Nucleus accumbens (tissue), 56 donors: Measurements from ENCODE around the gene LBX2.
A peak's percentile ranks its signal among the peaks of the same experiment; 100 is the strongest.

Source experiments
- DNase-seq, 56 donors: peaks; one replicate each; lab custom pipeline; 2025; lab: John Stamatoyannopoulos, UW

The LBX2 gene

DNA sequence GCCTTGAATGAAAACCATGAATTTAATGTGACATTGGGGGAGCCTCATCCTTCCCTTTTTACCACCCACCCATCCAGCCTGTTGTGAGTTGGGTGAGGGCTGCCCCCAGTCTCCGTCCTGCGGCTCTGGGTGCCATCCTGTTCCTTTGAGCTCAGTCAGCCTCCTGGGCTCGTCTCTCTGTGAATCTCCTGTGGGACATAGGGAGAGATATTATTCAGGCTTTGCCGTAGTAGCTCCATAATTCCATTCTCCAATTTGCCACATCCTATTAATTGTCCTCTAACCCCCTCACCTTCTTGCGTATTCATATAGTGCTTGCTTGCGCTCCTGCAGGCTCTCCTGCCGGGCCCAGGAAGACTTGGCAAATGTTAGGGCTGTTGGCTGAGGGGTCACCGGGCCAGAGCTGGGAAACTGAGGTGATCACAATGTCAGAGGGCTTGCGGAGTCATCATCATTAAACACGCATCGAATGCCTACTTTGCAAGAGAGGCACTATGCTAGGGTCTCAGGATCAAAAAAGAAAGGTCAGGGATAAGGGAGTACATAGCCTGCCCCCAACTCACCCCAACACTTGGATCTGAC, 27.3 kb upstream of the LBX2 start:
- no peak for DNase-seq

DNA sequence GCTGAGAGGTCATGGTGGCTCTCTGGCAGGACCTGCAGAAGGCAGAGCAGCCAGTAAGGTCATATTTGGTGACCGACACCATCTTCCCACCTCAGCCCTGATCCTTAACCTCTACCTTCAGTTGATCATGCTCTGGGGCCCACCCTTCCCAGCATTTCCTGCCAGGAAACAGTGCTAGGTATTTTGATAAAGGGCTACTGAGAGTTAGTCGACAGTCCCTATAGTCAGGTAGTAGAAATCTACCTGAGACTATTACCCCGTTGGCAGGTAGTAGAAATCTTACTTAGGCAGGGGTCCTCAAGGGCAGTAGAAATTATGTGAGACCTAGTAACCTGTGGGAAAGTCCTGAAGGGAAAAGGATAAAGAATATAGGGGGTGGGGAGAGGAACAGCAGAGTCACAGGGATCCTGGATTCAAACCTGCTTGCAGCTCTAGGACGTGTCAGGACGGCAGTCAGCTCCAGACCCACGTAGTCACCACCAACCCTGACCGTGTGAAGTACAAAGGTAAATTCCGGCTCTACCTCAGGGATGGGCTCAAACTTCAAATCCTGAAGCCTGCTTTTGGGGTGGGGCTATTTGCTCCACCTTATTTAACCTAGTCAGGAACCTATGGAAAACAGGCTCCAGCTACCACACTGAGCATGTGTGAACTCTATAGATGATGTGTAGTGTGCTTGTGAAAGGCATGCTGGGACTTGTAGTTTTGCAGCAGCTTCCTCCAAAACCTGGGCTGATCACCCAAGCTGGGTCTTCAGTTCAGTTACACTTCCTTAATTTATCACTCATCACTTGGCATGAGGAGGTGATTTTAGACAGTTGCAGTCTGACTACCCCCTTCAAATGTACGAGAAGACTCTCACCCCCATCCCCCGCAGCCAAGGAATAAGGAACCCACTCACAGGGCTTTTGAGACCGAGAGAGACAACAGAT, 26.6 kb upstream of the LBX2 start, which contains the start of gene DQX1:
Gene DQX1 (minus strand): TSS at position 515 of the 932 bp plus-strand sequence. CDS start 502 bp downstream, at position 13.
- DNase-seq, result peak in 1 of 56 donors; percentile 15

DNA sequence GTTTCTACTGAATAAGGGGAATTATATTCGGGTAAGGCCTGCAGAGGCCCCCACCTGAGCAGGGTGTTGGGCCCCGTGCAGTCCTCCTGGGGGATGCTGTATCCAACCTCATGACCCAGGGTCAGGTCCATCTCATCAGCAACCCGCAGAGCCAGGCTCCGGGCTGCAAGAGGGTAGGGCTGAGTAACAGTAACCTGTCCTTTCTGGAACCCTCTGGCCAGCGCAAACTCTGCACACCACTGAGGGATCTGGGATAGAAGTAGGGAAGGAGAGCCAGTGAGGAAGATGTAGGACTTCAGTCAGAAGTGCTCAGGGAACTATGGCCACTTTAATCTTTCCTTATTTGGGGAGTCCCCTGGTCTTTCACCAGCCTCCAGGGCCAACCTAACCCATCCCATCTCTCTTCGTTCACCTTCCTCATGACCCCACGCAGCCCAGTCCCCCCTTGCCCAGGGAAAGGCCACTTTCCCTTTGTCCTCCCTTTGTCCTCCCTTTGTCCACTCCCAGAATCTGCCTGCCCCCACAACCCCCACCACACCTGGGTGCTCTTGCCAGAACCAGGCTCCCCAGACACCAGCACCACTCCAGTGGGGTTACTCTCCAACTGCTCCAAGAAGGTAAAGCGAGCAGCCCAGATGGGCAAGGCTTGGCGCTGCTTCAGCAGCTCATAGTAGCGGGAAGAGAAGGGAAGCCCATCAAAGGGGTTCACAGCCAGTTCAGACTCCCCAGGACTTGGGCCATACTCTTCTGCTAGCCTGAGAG, 25.7 kb upstream of the LBX2 start:
- DNase-seq, result no peak

DNA sequence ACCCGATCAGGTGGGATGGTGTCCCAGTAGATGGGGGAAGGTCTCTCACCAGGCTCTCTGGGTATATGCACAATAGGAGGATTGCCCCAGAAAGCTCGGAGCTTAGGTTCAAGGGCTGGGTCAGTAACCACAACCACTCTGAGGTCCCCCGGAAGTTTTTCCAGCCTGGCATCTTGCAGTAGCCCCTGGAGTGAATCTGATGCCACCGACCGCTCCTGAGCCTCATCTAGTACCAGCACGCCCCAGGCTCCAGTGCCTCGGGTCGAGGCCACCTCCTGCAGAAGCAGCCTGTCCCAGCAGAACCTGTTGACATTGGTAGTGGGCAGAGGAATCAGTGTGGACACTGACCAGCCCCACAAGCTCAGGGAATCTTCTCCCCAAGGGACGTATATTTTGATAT, 24.6 kb upstream of the LBX2 start:
- no peak for DNase-seq

DNA sequence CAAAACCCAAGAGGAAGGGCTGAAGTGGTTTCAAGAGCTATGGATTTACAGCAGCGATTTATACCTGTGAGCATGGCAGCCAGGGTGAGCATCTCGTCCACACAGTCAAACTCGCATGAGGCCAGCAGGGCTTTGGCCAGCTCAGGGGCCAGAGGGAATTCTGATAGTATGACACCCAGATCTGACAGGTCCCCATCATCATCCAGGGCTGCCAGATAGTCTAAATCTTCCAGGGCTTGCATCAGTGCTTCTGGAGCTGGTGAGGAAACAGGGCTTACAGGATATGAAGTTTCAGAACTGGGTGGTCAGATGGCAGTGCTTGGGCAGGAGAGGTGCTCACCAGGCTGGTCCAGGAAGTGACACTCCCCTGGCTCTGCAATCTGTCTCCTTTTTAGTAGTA, 23.1 kb upstream of the LBX2 start:
- DNase-seq, result no peak

DNA sequence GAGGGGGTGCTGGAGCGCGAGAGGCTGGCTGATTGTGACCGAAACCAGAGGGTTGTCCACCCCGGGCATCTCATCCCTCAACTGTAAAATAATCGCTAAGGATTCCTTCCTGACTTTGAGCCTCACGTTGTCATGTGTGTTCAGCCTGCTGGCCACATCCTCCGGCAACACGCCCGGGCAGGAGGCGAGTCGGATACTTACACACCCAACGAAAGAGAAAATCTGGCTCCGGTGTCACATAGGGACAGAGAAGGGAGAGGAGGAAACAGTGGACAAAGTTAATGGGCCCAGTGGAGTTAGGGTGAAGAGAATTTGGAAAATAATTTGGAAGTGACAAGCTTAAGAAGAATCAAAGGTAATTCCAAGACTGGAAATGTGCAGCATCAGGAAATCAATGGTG, 17.2 kb upstream of the LBX2 start:
- no peak for DNase-seq

DNA sequence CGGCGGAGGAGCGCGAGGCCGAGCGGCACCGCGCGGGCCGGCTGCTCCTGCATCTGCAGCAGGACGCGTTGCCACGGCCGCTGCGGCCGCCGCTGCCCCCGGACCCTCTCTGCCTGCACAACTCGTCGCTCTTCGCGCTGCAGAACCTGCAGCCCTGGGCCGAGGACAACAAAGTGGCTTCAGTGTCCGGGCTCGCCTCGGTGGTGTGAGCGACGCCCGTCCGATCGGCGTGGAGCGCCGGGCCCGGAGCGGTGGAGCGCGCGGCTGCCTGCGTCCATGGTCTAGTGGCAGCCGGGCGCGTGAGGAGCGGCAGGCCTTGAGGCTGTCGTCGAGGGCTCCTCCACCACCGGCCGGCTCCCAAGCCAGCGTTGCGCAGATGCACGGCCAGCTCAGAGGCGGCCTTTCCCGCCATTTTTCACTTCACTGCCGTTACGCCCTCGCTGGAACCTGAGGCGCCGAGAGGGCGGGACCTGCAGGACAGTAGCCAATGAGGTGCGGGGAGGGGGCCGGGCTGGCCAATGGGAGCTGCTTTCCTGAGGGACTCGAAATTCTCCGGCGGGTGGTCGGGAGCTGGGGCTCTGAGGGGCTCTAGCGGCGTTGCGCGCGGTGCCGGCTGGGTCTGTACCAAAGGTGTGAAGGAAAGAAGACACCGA, 16.7 kb upstream of the LBX2 start:
- peak in 33 of 56 donors; percentile 3 to 60 (median 13) for DNase-seq

DNA sequence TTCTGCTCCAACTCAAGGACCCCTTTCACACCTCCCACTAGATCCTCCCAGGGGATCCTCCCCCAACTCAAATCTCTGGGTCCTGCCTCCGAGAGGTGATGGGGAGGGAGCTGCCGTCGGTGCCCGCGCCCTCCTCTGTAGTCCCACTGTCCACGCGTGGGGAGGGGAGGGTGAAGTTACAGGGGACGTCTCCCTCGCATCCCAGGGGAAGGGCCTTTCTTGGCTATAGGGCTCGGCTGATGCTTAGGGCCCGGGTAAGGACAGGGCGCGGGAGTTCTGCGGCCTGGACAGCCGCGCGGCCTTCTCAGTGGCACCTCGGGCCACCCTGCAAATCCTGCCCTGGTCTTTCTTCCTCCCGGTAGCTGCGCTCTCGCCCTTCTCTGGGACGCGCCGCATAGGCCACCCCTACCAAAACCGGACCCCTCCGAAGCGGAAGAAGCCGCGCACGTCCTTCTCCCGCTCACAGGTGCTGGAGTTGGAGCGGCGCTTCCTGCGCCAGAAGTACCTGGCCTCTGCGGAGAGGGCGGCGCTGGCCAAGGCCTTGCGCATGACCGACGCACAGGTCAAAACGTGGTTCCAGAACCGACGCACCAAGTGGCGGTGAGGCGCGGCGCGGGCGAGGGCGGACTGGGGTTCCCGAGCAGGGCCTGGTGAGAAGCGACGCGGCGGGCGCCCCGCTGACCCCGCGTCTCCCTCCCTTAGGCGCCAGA, 16.0 kb upstream of the LBX2 start:
- DNase-seq, result no peak

DNA sequence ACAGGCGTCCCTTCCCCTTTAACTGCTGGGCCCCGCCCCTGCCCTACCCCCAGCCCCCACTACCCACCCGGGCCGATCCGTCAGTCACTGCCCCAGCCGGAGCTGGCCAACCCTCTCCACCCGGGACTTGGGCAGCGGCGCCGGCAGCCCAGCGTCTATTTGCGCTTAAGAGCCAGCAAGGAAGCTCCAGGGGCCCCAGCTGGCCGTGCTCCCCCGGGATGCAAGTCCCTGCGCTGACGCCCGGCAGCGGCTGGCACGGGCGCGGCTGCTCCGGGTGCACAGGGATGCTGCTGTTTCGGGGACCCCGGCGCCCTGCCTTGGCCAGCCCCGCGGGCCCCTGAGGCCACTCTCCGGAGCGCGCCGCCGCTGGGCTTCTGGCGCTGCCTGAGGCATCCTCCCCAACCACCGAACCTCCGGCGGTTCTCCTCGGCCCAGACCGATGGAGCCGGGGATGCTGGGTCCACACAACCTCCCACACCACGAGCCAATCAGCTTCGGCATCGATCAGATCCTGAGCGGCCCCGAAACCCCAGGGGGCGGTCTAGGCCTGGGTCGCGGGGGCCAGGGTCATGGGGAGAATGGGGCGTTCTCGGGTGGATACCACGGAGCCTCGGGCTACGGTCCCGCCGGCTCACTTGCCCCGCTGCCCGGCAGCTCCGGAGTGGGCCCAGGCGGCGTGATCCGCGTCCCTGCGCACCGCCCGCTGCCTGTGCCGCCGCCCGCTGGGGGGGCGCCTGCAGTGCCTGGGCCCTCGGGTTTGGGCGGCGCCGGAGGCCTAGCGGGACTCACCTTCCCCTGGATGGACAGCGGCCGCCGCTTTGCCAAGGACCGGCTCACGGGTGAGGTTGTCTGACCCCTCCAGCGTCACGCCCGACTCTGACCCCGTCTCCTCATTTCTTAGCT, 15.2 kb upstream of the LBX2 start, which contains the start of gene TLX2:
Gene TLX2 (plus strand): TSS at position 83 of the 903 bp plus-strand sequence. CDS start 357 bp downstream, at position 440.
- no peak for DNase-seq

DNA sequence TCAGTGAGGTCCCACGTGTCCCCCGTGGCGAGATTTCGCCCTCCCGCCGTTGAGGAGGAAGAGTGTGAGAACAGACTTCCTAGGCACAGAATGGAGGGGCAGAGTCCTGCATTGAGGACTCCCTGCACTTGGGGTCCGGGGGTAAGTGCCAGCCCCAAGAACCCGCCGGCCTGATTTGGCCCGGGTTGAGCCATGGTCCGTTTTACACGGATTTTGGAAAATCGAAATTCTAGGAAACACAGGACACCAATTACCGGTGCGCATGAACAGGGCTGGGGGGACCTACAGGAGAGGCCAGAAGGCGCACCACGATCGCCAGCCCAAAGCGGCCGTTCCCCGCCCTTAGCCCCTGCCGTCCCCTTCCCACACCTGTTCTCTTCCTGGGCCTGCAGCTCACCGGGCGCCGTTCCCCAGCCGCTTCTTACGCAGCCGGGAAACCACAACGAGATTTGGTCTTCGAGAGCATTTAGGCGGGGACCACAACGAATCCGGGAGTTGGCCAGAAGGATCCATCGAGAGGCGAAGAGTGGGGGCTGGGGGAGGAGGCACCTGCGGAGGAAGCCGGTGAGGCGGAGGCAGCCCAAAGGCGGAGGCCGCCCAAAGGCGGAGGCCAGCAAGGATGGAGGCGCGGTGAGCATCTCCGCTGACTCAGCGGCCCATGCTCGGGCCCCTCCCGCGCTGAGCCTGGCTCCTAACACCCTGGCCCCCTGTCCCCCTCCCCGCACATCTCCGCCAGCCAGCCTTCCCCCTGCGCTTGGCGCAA, 14.4 kb upstream of the LBX2 start:
- no peak for DNase-seq

DNA sequence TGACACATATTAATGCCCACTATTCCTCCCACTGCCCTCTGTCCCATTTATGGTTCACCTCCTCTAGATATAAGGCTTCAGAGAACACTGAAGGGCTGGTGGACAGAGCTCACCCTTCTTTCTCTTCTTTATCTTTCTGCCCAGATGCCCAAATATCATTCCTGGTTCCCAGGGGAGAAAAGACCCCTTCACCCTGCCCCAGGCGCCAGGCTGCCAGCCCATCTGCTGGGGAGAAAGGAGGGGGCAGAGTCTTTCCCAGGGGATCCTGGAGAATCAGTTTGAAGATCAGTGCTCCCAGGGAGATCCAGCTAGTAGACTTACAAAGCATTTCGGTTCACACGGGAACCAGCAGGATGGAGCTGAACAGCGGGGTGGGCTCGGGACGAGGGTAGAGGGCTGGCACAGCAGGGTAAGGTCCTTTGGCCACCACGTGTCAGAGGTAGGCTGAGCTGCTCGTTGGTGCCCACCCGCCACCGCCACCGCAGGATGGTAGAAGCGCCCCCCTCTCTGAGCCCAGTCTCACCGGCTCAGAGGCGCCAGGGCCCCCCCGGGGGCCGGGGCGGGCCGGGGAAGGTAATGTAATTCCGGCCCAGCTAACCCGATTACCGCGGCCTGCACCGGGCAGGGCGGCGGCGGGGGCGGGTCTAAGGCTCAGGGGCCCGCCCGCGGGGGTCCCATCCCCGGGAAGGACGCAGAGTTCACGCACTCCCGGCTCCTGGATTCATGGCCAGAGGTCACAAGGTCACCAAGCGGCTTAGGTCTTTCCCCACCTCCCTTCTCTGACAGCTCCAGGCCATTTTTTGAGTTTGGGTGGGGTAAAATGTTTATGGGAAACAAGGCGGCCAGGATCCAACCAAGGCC, 13.6 kb upstream of the LBX2 start:
- DNase-seq, result no peak

DNA sequence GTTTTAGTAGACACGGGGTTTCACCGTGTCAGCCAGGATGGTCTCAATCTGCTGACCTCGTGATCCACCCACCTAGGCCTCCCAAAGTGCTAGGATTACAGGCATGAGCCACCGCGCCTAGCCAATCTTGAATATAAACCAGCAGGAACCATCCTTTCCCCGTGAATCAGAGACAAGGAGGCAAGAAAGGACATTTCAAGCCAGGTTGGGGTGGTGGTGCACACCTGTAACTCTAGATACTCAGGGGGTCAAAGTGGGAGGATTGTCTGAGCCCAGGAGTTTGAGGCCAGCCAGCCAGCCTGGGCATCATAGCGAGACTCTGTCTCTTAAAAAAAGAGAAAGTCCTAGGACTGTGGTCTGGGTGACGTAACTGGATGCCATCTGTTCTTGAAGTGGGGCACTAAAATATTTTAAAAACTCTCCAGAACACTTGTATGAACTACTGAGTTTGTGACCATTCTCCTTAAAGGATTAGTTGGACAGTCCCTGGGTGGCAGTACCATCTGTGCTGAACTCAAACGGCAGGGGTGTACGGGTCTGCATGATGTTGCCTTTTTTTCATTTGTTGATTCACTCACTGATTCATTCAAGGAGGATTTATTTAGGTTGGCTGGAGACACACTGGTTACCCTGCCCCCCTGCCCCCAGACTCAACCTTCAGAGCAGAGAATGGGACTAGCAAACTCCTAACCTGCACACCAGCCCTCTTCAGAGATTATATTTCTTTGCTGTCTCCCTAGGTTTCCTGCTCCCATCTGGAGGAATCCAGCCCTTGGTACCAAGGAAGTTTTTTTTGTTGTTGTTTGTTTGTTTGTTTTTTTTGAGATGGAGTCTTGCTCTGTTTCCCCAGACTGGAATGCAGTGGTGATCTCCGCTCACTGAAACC, 11.9 kb upstream of the LBX2 start:
- no peak for DNase-seq

DNA sequence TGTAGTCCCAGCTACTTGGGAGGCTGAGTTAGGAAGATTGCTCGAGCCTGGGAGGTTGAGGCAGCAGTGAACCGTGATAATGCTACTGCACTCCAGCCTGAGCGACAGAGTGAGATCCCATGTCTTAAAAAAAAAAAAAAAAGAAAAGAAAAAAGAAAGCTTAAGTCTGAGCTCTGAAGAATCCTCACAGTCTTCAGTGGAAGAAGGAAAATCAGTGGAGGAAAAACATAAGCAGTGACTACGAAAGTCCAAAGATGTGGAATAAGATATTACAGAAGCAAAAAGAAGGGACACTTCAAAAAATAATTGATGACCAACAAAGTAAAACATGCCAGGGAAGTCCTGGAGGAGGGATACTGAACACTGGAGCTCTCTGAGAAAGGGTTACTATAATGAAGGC, 10.9 kb upstream of the LBX2 start:
- DNase-seq, result no peak

DNA sequence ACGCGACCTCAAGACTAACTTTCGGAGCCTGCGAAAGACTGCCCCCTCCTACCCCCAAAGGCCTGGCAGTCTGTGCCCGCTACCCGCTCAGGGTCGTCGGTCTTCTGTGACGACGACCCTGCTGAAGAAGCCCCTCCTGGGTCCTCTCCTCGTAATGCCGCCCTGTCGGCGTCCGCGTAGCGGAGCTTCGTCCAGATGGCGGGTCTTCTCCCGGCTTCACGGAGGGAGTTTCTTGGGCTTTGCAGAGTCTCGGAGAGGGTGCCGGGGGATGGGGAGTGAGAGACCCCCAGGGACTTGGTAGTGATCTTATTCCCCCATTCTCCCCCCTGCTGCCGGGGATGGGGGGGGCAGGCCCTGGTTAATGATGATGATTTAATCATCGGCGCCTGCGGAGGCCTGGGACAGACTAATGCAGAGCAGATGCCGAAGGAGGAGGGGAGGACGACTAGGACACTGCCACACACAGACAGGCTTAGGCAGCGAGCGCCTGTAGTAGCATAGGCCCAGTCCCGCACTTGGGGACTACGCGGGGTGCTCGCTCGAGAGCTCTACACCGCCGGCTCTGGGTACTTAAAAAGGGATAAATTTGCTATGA, 8.6 kb upstream of the LBX2 start:
- DNase-seq, result peak in 29 of 56 donors; percentile 5 to 63 (median 40)

DNA sequence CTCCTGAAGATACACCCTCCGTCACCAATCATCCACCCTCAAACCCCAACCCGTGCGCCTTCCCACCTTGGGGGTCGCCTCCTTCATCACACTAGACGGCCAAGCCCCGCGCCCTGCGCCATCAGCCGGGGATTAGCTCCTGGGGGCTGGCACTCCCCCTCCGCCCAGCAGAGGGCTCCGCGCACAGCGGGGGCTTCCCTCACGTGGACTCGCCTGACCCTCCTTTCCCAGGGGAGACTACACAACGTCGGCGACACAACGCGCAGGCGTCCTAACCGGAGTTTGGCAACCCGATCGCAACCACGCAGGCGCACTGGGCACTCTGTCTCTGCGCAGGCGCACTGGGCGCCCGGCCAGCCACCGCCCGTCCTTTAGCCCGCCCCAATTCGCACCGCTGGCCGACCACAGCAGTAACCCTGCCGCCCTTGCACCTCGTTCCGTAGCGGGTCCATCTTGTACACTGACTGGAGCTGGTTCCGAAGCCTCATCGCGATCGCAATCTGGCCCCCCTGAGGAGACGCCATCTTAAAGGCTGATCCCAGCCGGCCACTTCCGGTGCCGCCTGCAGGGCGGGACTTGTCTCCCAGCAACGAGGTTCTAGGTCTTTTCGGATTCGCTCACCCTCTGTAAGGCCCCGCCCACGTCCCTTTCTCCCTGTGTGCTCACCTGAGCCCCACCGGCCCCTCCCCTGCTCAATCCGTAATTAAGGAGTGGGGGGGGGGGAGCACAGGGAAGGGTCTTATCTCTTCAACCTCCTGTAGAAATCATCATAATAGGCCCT, 7.9 kb upstream of the LBX2 start, which contains the start of gene PCGF1:
Gene PCGF1 (minus strand): TSS at position 551 of the 781 bp plus-strand sequence. CDS start 27 bp downstream, at position 524.
- peak; percentile 68 to 99 (median 95) for DNase-seq
